ENCODE measurements around the gene MRPL27. TPM values are rescaled to one million over a fixed set of nuclear protein-coding genes. Genes with fewer than 3 reads are reported as not detected.
"Not testable (repeated sequence)": the region's sequence is repeated elsewhere in the genome, so short reads cannot be mapped to it uniquely, and the experiment has no call there.

Gene MRPL27
- total RNA-seq, 1 donor from 2014 or later, result 55.8 TPM

DNA sequence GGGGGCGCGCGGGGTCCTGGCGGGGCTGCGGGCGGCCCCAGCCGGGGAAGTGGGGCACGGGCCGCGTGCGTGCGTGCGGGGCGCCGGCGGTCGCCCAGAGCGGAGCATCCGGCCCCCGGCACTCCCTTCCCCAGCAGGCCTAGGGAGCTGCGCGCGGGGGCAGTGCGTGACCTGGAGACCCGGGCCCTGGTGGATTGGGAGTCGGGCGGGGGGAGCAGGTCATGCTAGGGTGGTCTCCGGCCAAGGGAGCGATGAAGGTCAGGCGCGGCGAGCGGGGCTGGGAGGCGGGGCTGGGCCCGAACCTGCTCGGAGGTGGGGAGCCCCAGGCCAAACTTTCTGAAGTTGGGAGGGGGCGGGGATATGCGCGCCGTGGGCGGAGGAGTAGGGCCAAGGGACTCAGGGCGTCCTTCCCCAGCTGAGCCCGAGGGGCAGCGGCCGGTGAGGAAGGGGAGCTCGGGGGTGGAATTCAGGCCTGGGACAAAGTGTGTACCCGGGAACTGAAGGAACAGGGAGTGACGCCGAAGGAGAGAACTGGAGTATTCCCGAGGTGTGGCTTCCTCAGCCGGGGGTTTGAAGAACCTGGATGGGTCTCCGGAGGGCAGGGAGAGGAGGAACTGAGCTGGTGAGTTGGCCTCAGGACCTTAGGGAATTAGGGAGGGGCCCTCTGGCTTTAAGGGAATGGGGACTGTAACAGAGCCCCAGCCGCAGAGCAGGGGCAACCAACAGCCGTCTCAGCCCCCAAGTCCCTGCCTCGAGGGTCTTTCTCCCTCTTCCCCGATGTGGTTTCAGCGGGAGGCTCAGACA is 26.5 kb downstream of the MRPL27 start:
- DNase-seq (ENCODE audit: low read depth in 2 of 2), result no peak

GRCh38 chr17:50345432-50346312 is 27.3 kb downstream of the MRPL27 start, which contains the start of gene XYLT2:
Gene XYLT2 (plus strand): TSS chr17:50346126. CDS start chr17:50346141, 15 bp downstream.
- DNase-seq (ENCODE audit: low read depth in 2 of 2), result peak; percentile 84 to 91

DNA sequence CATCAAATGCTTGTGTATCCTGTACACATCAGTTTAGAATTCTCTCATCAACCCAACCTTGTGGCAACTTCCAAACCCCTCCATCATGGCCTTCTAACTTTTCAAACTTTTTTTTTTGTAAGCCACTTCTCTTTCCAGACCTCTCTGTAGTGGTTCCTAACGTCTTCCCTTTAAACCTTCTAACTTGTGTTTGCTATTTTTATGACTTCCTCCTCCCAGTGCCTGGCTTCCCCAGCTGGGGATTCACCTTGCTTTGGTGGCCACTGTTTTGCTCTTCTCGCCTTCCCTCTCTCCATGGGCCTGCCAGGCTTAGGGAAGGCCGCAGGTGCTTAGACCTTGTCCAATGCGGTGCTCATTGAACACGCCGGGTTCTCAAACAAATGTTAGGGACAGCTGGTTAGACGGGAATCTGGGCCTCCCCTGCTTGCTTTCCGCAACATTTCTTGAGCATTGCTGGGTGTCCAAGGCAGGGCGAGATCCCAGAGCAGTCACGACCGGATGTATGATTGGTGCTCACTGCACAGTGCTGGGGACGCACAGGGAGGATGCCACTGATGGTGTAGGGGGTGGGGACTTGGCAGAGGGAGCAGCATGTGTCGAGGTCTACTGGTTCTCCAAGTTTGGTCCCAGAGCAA is 28.1 kb downstream of the MRPL27 start:
- no peak for DNase-seq (ENCODE audit: low read depth in 2 of 2)

DNA sequence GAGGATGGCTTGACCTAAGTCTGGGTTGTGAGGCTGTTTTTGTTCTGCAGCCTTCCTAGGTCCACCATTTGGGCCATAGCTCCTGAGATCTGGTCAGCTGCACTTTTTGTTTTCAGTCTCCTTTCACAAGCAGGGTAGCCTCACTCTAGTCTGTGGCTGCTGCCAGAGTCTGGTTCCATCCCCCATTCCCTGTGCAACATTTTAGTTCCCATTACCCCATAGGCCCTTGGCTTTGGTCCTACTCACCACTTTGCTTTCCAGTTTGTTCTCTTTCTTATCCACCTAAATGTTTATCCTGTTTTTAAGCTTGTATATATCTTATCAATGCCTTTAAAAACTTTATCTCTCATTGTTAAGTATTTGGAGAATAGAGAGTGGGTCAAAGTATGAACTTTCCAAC is 33.6 kb downstream of the MRPL27 start:
- no peak for DNase-seq (ENCODE audit: low read depth in 2 of 2)

- no peak for DNase-seq (ENCODE audit: low read depth in 2 of 2)
These were observed 34.3 kb downstream of the MRPL27 start for GRCh38 chr17:50338645-50339044.

GRCh38 chr17:50337956-50338355 is 35.0 kb downstream of the MRPL27 start:
- DNase-seq (ENCODE audit: low read depth in 2 of 2), result no peak

- not testable (repeated sequence) for DNase-seq (ENCODE audit: low read depth in 2 of 2)
These were observed 39.5 kb downstream of the MRPL27 start for GRCh38 chr17:50333291-50334057.

DNA sequence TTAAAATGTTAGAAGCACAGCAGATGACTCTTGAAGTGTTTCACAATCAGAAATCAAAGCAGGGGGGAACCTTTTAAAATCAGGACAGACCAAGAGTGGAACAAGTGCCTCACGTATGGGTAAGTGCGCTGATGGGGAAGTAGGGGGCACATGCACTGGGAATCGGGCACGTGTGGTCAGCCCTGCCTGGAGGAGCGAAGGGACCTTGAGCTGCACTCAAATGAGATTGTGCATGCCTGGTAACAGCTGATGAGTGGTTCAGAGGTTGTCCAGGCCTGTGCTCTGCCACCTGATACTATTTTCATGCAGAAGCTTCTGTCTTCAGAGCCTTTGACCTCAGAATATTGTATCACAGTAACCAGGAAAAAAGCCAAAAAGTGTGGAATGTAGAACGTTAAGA is 40.8 kb downstream of the MRPL27 start:
- DNase-seq (ENCODE audit: low read depth in 2 of 2), result no peak

- peak in 1 of 2 donors; percentile 57 for DNase-seq (ENCODE audit: low read depth in 2 of 2)
These were observed 41.7 kb downstream of the MRPL27 start for GRCh38 chr17:50331085-50331791.

DNA sequence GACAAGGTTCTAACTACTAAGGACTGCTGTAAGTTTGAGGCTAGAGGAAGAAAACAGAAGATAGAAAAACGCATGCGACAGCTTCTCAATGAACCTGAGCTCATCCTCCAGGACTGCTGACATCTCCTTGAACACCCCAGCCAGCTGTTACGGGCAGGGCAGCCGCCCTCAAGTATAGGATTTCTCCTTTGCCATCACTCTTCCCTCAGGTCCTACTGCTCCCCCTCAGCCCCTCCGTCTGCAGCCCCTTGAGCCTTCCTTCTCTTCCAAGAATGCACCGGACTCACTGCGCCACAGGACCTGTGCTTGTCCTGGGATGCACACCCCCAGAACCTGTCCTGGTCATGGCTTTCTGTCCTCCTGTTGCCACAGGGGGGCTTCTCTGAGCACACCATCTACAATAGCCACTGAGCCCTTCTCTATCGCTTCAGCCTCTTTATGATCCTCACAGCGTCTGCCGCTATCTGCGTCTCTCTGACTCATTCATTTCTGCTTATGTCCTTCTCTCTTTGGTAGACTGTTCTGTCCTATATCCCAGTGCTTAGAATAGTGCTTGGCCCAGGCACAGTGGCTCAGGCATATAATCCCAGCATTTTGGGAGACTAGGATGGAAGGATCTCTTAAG is 42.7 kb downstream of the MRPL27 start:
- no peak for DNase-seq (ENCODE audit: low read depth in 2 of 2)

GRCh38 chr17:50329716-50330115 is 43.3 kb downstream of the MRPL27 start:
- DNase-seq (ENCODE audit: low read depth in 2 of 2), result no peak

GRCh38 chr17:50328363-50329325 is 44.3 kb downstream of the MRPL27 start:
- no peak for DNase-seq (ENCODE audit: low read depth in 2 of 2)

- no peak for DNase-seq (ENCODE audit: low read depth in 2 of 2)
These were observed 46.1 kb downstream of the MRPL27 start for GRCh38 chr17:50326831-50327364.

DNA sequence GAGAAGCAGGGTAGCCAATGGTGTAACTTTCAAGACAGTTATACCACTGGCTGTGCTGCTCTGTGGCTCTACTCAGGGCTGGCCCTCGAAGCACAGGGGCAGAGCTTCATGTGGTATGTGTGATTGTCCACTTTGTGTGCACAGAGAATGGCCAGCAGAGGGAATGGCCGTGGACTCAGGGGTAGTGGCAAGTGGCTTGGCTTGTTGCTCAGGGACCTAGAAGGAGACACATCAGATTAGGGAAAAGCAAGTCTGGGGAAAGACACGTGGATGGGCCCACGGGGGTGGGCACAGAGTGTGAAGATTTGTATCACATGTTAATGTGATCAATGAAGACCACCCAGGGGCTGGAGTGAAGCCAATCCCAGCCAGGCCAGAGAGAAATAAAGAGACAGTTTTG is 47.1 kb downstream of the MRPL27 start:
- no peak for DNase-seq (ENCODE audit: low read depth in 2 of 2)

- DNase-seq (ENCODE audit: low read depth in 2 of 2), result no peak
These were observed 49.9 kb downstream of the MRPL27 start for GRCh38 chr17:50323060-50323459.

DNA sequence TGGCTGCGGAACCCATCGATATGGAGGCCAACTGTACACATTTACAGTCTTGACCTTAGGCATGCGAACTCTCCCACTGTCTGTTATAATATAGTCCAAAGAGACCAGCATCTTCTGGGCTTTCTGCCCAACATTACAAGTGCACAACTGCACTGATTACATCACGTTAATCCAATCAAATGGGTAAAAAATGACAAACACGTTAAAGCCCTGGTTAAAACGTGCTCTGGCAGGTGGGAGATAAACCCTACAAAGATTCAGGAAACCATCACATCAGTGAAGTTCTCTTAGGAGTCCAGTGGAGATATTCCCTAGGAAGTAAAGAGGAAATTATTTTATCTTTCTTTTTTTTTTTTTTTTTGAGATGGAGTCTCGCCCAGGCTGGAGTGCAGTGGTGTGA is 50.7 kb downstream of the MRPL27 start:
- no peak for DNase-seq (ENCODE audit: low read depth in 2 of 2)

GRCh38 chr17:50319306-50320004 is 53.5 kb downstream of the MRPL27 start:
- no peak for DNase-seq (ENCODE audit: low read depth in 2 of 2)
